Fibroblast of mammary gland (primary cell): Measurements from ENCODE around the gene DAZL.

Experiments used
- DNase-seq: peaks from one replicate; pipeline ENCODE4 v3.0.0-alpha.2; 2010; ENCODE audit warnings: low read depth
- H3K4me3 ChIP-seq: 2 replicates; pipeline ENCODE4 v1.5.1; 2011; ENCODE audit warnings: low read depth, mild to moderate bottlenecking, low read length, moderate library complexity; ENCODE audit not compliant: control insufficient read depth
- CTCF ChIP-seq: conservative IDR thresholded peaks from 2 replicates; pipeline ENCODE4 v1.5.1; 2011; ENCODE audit warnings: low read depth, low read length, inconsistent platforms; ENCODE audit not compliant: control insufficient read depth, insufficient read depth

DAZL gene, protein sequence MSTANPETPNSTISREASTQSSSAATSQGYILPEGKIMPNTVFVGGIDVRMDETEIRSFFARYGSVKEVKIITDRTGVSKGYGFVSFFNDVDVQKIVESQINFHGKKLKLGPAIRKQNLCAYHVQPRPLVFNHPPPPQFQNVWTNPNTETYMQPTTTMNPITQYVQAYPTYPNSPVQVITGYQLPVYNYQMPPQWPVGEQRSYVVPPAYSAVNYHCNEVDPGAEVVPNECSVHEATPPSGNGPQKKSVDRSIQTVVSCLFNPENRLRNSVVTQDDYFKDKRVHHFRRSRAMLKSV

GRCh38 chr3:16604887-16605602 is at the start of gene DAZL:
TSS of gene DAZL (minus strand) at chr3:16605423. CDS start at chr3:16605205, 218 bp downstream.
- no peak within 1 kb of the TSS for H3K4me3 ChIP-seq
- no peak for DNase-seq
- TF ChIP-seq CTCF, result no peak

GRCh38 chr3:16654976-16655375 is 49.8 kb upstream of the DAZL start:
- no peak for TF ChIP-seq CTCF
- H3K4me3 ChIP-seq, result no peak overlapping the region
- DNase-seq, result no peak

DNA sequence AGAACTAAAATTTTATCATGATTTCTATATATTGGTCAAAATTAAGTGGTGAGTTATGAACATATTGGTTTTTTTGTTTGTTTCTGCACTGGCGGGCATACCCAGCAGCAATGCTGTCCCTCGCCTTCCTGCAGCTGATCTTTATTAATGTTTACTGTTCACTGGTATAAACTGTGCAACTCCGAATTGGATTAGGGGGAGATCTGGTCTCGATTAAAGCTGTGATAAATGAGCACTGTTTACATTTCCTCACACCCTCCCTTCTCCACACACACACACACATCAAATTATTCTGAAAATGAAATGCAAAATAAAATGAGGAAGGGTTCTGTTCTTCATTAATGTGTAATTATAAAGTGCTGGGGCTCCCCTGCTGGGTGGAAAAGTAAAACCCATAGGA is 48.5 kb upstream of the DAZL start:
- H3K4me3 ChIP-seq, result no peak overlapping the region
- DNase-seq, result no peak
- TF ChIP-seq CTCF, result no peak

- TF ChIP-seq CTCF, result no peak
- DNase-seq, result no peak
- no peak overlapping the region for H3K4me3 ChIP-seq
Measured at GRCh38 chr3:16647668-16648067, 42.4 kb upstream of the DAZL start.

GRCh38 chr3:16639806-16640205 is 34.6 kb upstream of the DAZL start:
- TF ChIP-seq CTCF, result no peak
- H3K4me3 ChIP-seq, result no peak overlapping the region
- DNase-seq, result no peak

DNA sequence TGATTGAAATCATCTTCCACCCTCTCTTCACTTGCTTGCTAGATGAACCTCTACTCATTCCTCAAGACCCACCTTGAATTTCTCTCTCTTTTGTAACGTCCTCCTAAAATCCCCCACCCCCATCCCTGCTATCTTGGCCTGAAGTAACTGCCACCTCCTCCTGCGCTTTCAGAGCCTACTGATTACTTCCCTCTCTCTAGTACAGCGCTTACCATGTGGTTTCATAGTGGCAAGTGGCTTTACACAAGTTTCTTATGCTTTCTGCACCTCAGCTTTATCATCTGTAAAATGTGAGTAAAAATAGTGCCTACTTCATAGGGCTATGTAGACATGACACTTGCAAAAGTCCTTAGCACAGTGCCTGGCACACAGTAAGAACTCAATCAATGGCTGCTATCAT is 28.7 kb upstream of the DAZL start:
- DNase-seq, result no peak
- TF ChIP-seq CTCF, result no peak

DNA sequence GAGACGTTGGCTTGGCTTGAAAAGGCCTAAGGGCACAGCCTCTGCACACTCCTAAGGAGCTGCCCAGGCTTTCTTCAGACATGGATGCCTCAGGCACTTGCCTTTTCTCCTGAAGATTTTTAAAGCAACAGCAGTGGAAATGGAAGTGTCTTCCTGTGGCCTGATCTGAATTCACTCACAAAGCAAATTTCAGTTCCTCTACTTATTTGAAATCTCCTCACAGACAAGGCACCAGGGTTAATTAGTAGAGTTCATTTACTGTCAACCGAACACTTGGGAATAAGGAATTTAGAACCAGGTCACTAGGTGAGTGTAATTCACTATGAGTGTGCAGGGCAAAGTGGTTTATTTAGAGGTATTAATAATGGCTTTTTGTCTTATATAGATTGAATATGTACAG is 27.2 kb upstream of the DAZL start:
- DNase-seq, result no peak
- H3K4me3 ChIP-seq, result no peak overlapping the region
- TF ChIP-seq CTCF, result no peak

More for the DNA sequence above, 28.7 kb upstream of the DAZL start:
- H3K4me3 ChIP-seq, result no peak overlapping the region
